Activated CD4-positive, alpha-beta T cell treated with anti-CD3 and anti-CD28 coated beads for 4 hours (primary cell): Measurements from ENCODE around the gene POLR1B.
"Not testable (repeated sequence)": the region's sequence is repeated elsewhere in the genome, so short reads cannot be mapped to it uniquely, and the experiment has no call there.

Experiments used
- DNase-seq, 2 donors: peaks; one replicate each; pipeline ENCODE4 v3.0.0-alpha.2; 2020

POLR1B gene

DNA sequence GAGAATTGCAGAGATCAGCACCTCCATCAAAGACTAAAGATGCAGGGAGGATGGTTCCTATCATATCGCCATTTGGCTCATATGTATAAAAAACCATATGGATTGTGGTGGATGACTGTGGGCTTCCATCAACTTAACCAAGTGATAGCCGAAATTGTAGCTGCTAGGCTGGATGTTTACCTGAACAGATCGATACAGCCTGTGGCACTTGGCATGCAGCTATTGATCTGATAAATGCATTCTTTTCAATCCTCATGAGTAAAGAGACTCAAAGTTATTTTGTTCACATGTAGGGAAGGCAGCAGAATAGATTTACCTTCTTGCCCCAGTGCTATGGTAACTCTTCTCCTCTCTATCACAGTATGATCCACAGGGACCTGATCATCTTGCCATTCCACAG is 60.7 kb downstream of the POLR1B start:
- no peak for DNase-seq

DNA sequence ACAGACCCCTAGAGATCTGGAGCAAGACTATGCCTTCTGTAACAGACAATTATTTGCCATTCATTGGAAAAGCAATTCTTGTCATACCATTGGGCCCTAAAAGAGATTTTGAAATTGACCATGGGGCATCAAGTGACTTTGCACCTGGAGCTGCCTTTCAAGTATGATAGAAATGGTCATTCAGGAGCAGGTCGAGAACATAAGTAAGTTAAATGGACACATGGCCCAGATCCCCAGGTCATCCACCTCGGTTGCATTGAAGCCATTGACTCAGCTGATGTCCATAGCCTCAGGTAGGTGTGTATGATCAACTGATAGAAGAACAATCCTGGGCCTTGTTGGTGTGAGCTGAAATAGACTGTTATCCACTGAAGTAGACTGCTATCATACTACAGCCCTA is 61.5 kb downstream of the POLR1B start:
- DNase-seq = no peak

DNA sequence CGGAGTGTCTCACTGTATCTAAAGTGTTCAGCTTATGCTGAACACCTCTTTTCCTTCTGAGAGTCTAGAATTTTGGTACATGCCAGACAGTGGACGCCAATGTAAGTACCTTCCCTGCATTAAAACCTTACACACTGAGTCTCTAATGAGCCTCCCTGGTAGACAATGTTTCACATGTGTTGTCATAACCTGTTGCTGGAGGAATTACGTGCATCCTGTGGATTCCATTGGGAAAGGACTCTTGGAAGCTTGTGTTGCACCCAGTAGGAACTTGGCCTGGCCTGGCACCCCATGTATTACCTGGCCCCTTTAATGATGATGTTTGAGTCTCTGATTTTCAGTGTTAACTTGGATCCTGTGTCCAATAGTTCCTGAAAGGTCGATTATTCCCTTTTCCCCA is 62.7 kb downstream of the POLR1B start:
- DNase-seq = no peak

DNA sequence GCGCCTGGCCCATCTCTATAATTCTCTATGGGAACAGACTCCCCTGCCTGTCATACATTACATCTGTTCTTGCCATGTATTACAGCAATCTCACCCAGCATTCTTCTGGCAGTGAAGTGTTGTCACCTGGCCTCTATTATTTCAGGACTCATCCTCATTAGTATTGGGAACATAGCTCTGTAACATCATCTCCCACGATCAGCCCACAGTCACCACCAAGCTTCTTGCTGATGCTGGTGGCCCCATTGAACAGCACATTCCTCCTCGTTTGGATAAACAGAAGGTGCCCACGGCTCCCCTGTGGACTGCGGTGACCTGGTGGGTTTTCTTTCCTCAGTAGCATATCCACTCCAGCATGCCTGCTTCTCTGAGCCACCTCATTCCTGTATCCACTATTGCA is 63.7 kb downstream of the POLR1B start:
- DNase-seq = no peak

DNA sequence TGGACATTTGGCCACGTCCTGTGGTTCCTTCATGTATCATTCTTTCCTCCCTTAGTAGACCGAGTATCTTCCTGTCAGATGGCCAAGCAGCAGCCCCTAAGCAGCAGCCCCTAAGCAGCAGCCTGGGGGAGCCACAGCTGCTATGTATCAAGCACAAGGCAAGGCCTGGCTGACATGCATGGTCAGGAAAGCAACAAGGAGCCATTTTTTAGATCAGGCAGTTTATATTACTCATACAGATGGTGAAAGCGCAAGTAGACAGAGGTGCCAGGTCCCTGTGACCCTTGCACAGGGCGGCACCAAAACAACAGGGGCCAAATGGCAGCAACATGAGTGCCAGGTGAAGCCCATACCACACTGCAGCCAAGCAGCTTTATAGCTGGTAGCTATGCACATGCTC is 64.3 kb downstream of the POLR1B start:
- DNase-seq = no peak

DNA sequence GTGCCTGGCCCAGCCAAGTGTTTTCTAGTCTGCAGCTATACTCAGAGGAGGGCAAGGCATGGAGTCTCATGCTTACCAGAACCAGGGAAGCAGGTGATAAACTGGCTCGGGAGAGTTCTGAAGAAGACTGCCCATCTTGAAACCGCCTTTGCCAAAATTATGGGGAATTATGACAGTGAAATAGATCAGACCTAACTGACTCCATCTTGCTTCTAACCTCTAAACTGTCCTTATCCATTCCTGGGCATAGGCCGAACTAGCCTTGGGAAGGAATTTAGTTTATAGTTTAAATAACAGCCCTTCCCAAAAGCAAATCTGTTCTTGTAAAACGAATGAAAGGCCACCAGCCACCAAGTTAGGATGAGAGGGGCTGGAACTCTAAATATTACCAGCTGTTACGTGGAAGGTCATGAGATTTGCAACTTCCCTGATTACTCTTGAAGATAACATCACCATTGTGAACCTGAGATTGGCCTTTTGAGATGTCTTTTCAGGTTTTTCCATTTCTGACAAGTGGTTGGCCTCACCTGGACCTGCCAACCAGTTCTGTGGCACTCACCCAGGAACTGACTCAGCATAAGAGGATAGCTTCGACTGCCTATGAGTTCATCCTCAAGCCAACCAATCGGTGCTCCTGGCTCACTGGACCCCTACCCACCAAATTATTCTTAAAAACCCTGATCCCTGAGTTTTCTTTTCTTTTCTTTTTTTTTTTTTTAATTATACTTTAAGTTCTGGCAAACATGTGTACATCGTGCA is 65.6 kb downstream of the POLR1B start:
- no peak for DNase-seq

DNA sequence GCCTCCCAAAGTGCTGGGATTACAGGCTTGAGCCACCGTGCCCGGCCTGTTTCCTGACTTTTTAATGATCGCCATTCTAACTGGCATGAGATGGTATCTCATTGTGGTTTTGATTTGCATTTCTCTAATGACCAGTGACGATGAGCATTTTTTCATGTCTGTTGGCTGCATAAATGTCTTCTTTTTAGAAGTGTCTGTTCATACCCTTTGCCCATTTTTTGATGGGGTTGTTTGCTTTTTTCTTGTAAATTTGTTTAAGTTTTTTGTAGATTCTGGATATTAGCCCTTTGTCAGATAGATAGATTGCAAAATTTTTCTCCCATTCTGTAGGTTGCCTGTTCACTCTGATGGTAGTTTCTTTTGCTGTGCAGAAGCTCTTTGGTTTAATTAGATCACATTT is 67.1 kb downstream of the POLR1B start:
- not testable (repeated sequence) for DNase-seq

DNA sequence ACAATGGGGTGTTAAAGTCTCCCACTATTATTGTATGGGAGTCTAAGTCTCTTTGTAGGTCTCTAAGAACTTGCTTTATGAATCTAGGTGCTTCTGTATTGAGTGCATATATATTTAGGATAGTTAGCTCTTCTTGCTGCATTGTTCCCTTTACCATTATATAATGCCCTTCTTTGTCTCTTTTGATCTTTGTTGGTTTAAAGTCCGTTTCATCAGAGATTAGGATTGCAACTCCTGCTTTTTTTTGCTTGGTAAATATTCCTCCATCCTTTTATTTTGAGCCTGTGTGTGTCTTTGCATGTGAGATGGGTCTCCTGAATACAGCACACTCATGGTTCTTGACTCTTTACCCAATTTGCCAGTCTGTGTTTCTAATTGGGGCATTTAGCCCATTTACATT is 70.0 kb downstream of the POLR1B start:
- DNase-seq = not testable (repeated sequence)

DNA sequence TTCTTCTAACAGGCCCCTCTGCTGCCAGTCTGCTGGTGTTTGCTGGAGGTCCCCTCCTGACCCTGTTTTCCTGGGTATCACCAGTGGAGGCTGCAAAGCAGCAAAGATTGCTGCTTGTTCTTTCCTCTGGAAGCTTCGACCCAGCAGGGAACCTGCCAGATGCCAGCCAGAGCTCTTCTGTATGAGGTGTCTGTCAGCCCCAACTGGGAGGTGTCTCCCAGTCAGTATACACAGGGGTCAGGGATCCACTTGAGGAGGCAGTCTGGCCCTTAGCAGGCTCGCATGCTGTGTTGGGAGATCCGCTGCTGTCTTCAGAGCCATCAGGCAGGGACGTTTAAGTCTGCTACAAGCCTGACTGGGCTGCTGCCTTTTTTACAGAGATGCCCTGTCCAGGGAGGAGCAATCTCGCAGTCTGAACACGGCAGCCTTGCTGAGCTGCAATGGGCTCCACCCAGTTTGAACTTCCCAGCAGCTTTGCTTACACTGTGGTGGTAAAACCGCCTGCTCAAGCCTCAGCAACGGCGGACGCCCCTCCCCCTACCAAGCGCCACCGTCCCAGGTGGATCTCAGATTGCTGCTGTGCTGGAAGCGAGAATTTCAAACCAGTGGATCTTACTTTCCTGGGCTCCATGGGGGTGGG is 72.1 kb downstream of the POLR1B start:
- DNase-seq = no peak

DNA sequence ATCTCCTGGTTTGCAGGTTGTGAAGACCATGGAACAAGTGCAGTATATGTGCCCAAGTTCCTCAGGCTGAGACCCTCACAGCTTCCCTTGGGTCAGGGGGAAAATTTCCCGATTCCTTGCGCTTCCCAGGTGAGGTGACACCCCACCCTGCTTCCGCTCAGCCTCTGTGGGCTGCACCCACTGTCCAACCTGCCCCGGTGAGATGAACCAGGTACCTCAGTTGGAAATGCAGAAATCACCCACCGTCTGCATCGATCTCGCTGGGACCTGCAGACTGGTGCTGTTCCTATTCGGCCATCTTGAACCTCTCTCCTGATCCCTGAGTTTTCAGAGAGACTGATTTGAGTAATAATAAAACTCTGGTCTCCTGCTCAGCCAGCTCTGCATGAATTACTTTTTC is 72.8 kb downstream of the POLR1B start:
- DNase-seq = no peak

DNA sequence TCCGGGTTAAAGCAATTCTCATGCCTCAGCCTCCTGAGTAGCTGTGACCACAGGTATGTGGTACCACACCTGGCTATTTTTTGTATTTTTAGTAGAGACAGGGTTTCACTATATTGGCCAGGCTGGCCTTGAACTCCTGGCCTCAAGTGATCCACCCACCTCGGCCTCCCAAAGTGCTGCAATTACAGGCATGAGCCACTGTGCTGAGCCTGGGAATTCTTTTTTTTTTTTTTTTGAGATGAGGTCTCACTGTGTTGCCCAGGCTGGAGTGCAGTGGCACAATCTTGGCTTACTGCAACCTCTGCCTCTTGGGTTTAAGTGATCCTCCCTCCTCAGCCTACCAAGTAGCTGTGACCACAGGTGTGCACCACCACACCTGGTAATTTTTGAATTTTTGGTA is 73.5 kb downstream of the POLR1B start:
- not testable (repeated sequence) for DNase-seq

DNA sequence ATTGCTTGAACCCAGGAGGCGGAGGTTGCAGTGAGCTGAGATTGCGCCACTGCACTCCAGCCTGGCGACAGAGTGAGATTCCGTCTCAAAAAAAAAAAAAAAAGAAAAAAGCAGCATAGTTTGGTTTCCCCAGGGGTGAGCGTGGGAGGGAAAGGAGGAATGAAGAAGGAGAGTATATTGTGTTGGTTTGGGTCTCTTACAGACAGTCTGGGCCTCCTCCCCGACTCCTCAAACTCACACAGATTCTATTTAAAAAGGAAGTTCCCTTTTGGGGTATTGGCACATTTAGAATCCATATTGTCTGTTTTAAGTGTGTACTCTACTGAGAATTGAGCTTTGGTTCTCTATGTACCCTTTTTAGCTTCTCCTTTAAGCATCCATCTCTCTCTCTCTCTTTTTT is 76.1 kb downstream of the POLR1B start:
- DNase-seq = no peak

DNA sequence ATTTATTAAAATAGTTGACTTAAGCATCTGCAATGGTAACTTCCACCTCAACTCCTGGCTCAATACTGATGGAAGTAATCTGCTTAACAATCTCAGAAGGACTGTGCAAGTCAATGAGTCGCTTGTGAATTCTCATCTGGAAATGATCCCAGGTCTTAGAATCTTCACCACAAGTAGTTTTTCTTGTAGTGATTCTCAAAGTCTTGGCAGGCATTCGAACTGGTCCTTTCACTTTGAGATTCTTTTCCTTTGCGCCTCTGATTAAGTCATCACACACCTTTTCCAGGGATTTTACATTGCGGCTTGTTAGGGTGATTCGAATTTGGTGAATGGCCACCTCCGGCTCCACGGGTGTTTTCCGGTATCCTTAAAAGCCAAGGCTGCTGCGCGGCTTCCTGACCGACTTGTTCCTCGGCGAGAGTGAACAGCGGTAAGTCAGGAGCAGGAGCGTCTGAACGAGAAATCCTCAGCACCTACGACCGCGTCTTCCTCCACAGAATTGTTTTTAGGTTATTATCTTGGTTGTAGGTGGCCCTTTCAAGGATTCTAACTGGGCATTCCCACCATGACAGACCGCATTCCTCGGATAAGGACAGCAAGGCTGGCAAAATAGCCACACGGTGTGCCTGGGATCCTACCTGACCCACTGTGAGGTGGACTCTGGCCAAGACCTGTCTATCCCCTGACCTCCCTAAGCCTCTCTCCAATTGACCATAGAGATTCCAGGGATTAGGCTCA is 79.7 kb downstream of the POLR1B start:
- DNase-seq = no peak

DNA sequence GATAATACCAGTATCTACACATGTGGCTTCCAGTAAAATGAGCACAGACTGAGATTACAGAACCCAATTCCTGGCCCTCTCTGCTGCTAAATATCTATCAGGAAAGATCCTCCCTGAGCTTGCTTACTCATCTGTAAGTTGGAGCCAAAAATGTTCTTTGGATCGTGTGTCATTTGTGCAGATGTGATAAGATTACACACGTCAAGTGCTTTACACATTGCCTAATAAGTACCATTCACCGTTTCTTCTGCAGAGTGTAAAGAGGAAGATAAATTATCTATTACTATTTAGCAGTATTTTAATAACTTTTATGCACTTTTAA is 80.2 kb downstream of the POLR1B start:
- no peak for DNase-seq

DNA sequence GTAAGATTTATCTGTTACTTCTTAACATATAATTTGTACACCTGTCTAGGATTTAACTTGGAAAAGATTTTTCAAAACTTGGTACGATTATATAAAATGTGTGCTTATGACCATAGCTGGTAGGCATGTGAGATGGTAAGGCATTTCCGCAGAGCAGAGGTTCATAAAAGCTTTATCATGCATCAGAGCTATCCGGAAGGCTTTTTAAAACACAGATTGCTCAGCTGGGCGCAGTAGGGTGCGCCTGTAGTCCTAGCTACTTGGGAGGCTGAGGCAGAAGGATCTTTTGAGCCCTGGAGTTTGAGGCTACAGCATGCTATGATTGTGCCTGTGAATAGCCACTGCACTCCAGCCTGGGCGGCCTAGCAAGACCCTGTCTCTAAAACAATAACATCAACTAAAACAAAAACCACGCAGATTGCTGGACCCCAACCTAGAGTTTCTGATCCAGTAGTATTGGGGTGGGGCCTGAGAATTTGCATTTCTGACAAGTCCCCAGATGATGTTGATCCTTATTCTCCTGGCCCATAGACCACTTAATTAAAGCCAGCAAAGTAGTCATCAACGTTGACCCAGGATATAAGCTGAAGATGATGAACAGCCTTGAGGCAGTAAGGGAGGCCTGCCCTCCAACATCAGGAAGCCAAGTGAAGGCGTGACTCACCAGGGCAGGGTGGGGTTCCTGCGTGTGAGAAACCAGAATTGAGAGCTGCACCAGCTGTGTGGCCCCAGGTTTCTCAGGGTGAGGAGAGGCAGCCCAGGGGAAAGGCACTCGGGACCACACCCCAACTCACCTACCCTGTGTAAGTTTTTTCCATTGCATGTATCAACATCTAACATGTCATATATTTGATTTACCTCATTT is 81.9 kb downstream of the POLR1B start:
- DNase-seq = peak; percentile 71 to 76

DNA sequence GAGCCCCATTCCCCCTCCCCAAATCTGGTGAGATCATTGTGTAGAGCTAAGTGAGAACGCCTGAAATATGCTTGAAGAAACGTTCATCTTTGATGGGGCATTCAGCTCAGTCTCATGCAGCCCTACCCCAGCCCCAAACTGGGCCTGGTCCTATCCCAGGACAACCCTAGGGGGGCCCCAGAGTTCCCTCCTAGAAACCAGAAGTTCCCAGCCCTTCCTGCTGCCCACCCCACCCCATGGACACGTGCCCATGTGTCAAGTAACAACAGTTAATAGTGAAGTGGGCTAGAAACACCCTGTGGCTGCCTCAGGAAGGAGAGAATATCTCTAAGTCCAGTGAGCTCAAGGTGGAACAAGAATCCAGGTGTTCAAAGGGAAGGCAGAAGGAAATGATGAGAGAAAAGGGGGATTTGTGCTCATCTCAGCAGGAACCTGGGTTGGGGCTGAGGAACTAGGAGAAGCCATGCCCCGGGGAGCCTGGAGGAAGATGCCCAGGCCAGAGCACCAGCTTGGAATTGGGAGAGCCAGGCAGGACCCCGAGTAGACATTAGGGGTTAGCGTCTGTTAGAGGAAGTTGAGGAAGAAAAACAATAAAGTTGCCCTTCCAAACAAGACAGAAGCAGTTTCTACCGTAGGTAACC is 83.3 kb downstream of the POLR1B start:
- no peak for DNase-seq

DNA sequence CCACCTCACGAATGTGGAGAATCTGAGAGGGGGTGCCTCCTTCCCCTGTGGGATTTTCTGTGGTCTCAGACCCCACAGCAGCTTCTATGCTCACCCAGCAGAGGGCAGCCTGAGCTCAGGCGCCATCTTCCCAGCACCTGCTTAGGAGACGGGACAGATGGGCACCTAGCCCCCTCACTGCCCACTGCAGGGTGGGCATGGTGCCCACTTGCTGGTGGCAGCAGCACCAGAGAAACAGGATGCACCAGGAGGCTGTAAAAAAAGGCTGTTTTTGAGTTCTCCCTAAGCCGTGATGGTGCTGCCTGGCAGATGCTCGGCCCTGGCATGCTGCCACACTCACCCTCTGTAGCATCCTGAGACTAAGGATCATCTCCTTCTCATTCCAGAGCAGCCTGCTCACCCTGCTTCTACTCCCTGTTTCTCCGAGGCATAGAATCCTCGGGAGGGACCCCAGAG is 84.4 kb downstream of the POLR1B start:
- peak; percentile 62 to 65 for DNase-seq
